Mesendoderm (in vitro differentiated cells): ENCODE data around the gene DPYD.

Source experiments
- DNase-seq: peaks from one replicate; pipeline ENCODE4 v3.0.0; 2013
- H2AK5ac ChIP-seq: 2 replicates; pipeline ENCODE4 v1.6.1; 2013; ENCODE audit warnings: low read length, inconsistent platforms
- H2BK120ac ChIP-seq: 2 replicates; pipeline ENCODE4 v1.6.1; 2013; ENCODE audit warnings: low read depth, mild to moderate bottlenecking, low read length, moderate library complexity, mixed read lengths
- H2BK15ac ChIP-seq: replicated peaks from 2 replicates; pipeline ENCODE4 v1.6.1; 2013; ENCODE audit warnings: low read depth, mild to moderate bottlenecking, moderate library complexity
- H2BK5ac ChIP-seq: 2 replicates; pipeline ENCODE4 v1.6.1; 2013; ENCODE audit warnings: low read length, inconsistent platforms
- H3K18ac ChIP-seq: 2 replicates; pipeline ENCODE4 v1.6.1; 2013; ENCODE audit warnings: mild to moderate bottlenecking, low read length, mixed read lengths
- H3K23ac ChIP-seq: one replicate; pipeline ENCODE4 v1.6.1; 2013; ENCODE audit warnings: low read length
- H3K27ac ChIP-seq: 2 replicates; pipeline ENCODE4 v1.5.1; 2013; ENCODE audit warnings: low read depth, mild to moderate bottlenecking, inconsistent platforms, low read length, moderate library complexity
- H3K27me3 ChIP-seq: 2 replicates; pipeline ENCODE4 v1.6.1; 2013; ENCODE audit warnings: low read length, control low read depth, mild to moderate bottlenecking, inconsistent platforms; ENCODE audit not compliant: insufficient read depth, poor library complexity
- H3K36me3 ChIP-seq: 2 replicates; pipeline ENCODE4 v1.6.1; 2013; ENCODE audit warnings: low read length, inconsistent platforms; ENCODE audit not compliant: control insufficient read depth, insufficient read depth
- H3K4ac ChIP-seq: one replicate; pipeline ENCODE4 v1.6.1; 2013; ENCODE audit warnings: low read depth, mild to moderate bottlenecking, low read length, moderate library complexity
- H3K4me1 ChIP-seq: 2 replicates; pipeline ENCODE4 v1.6.1; 2013; ENCODE audit warnings: low read depth, low read length, inconsistent platforms; ENCODE audit not compliant: control insufficient read depth
- H3K4me2 ChIP-seq: 2 replicates; pipeline ENCODE4 v1.6.1; 2013; ENCODE audit warnings: low read length
- H3K4me3 ChIP-seq: 2 replicates; pipeline ENCODE4 v1.5.1; 2013; ENCODE audit warnings: mild to moderate bottlenecking, low read length
- H3K56ac ChIP-seq: one replicate; pipeline ENCODE4 v1.6.1; 2013; ENCODE audit warnings: low read length
- H3K79me1 ChIP-seq: 2 replicates; pipeline ENCODE4 v1.6.1; 2013; ENCODE audit warnings: low read length, inconsistent platforms
- H3K79me2 ChIP-seq: 2 replicates; pipeline ENCODE4 v1.6.1; 2013; ENCODE audit warnings: mild to moderate bottlenecking, low read length; ENCODE audit not compliant: control insufficient read depth, insufficient read depth
- H3K9ac ChIP-seq: 2 replicates; pipeline ENCODE4 v1.6.1; 2013; ENCODE audit warnings: low read length, inconsistent platforms
- H4K5ac ChIP-seq: one replicate; pipeline ENCODE4 v1.6.1; 2013; ENCODE audit warnings: low read length
- H4K8ac ChIP-seq: one replicate; pipeline ENCODE4 v1.6.1; 2013; ENCODE audit warnings: low read depth, mild to moderate bottlenecking, control low read depth, low read length, moderate library complexity
- WGBS: extraction: QIAGEN DNeasy Blood & Tissue Kit; methylation state at CpG from one replicate; pipeline ENCODE4 v1.1.7; 2013; ENCODE audit warnings: low lambda C conversion rate, missing lambda C conversion rate; ENCODE audit not compliant: insufficient coverage; ENCODE audit errors: extremely low coverage; 5-methylcytosine and 5-hydroxymethylcytosine counted together

Gene DPYD

DNA sequence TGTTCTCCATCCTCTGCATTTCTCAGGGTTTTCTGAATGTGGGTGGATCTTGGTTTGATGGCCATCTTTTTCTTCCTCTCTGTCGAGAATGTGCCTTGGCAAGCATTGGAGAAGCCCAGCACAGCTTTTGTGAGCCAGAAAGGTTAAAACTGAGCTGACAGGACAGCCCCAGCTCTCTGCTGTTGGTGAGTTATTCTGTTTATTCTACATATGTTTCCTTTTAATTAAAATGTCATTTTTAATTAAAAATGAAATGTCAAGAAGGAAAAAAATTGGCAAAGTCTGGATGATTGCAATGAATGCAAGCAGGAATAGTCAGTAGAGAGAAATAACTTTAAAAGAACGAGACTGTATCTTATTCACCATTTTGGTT is 873.4 kb downstream of the DPYD start:
- no peak overlapping the region for H2BK15ac ChIP-seq
- H4K8ac ChIP-seq, result no peak overlapping the region
- H3K4ac ChIP-seq, result no peak overlapping the region
- H3K27ac ChIP-seq, result no peak overlapping the region
- H3K18ac ChIP-seq, result no peak overlapping the region
- H3K9ac ChIP-seq, result no peak overlapping the region
- no peak overlapping the region for H4K5ac ChIP-seq
- H3K4me1 ChIP-seq, result no peaks in the 10 kb centered on the region
- no CpG with 5 or more reads among the region's 2 CpGs for WGBS
- H3K79me1 ChIP-seq, result no peaks in the 10 kb centered on the region
- no peak overlapping the region for H3K23ac ChIP-seq
- no peak overlapping the region for H2AK5ac ChIP-seq
- H3K27me3 ChIP-seq, result no peaks in the 10 kb centered on the region
- H3K4me2 ChIP-seq, result no peak overlapping the region
- no peak overlapping the region for H2BK120ac ChIP-seq
- no peak overlapping the region for H3K56ac ChIP-seq
- no peak for DNase-seq
- H3K36me3 ChIP-seq, result no peaks in the 10 kb centered on the region
- no peak overlapping the region for H3K4me3 ChIP-seq
- H3K79me2 ChIP-seq, result no peaks in the 10 kb centered on the region
- no peak overlapping the region for H2BK5ac ChIP-seq

DNA sequence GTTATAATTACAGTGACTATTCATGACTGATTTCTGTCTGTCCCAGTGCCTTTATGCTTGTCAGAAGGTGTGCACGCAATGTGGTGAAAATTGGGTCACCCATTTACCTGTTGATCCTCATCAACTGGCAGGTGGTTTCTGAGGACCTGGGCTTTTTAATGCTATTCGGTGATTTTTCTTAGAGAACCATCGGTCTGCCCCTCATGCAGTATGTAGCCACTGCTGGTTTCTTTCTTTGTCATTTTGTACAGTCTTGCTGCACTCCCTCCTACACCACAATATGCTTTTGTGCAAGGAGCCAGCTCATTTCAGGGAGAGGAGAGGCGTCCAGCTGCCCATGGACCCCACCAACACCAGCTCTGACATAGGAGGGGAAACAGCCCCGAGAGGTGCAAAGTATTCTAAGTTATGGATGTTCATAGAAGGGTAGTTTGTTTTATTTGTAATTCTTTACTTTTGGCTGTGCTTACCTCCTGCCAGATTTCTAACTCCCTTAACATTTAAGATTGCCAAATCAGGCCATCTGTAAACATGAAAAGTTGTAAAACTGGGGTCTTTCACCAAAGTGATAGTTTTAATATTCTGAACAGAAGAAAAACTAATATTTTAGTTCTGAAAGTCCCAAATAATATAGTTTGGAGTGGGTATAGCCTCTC is 873.9 kb downstream of the DPYD start:
- no CpG with 5 or more reads among the region's 5 CpGs for WGBS
- Histone ChIP-seq H3K18ac (no peak overlapping the region), H3K23ac (no peak overlapping the region), H3K4me1 (no peaks in the 10 kb centered on the region), H4K5ac (no peak overlapping the region), H2BK120ac (no peak overlapping the region), H3K4me2 (no peak overlapping the region), H3K79me2 (no peaks in the 10 kb centered on the region), H2BK15ac (no peak overlapping the region), H3K27ac (no peak overlapping the region), H4K8ac (no peak overlapping the region), H3K27me3 (no peaks in the 10 kb centered on the region), H3K79me1 (no peaks in the 10 kb centered on the region), H3K4ac (no peak overlapping the region), H3K56ac (no peak overlapping the region), H3K36me3 (no peaks in the 10 kb centered on the region), H3K9ac (no peak overlapping the region), H2AK5ac (no peak overlapping the region), H2BK5ac (no peak overlapping the region), H3K4me3 (no peak overlapping the region)
- DNase-seq, result no peak

DNA sequence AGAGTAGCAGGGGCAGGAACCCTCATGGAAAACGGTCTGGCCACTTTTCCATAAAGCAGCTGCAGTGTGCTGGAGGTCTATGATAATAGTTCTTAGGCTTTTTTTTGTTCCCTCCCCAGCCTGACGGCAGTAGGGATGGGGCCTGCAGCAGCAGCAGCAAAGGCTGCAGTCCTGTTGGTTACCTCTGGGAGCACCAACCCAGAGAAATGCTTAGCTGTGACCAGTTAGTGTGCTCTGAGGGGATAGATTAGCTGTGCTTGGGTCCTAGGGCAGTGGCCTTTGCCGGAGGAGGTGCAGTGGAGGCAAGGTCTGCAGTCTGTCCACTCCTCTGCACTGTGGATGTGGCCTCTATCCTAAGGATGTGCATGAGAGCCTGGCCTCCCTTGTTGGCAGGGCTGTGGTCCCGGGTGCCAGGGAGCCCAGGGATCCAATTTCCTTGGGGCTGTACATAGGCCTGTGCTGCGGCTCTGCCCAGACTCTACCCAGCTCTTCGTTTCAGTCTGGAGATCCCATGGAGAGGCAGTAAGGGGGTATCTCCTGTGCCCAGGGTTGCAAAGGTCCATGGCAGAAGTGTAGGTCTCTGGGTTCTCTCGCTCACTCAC is 876.6 kb downstream of the DPYD start:
- H4K8ac ChIP-seq, result no peak overlapping the region
- H3K79me1 ChIP-seq, result no peaks in the 10 kb centered on the region
- H3K9ac ChIP-seq, result no peak overlapping the region
- H3K23ac ChIP-seq, result no peak overlapping the region
- no peak overlapping the region for H2AK5ac ChIP-seq
- no peak overlapping the region for H3K18ac ChIP-seq
- H3K4me1 ChIP-seq, result no peaks in the 10 kb centered on the region
- no peak overlapping the region for H3K27ac ChIP-seq
- H3K79me2 ChIP-seq, result no peaks in the 10 kb centered on the region
- no peak overlapping the region for H2BK5ac ChIP-seq
- H3K56ac ChIP-seq, result no peak overlapping the region
- H3K4me2 ChIP-seq, result no peak overlapping the region
- peak; percentile 18 for DNase-seq
- H3K36me3 ChIP-seq, result no peaks in the 10 kb centered on the region
- no peaks in the 10 kb centered on the region for H3K27me3 ChIP-seq
- no peak overlapping the region for H2BK120ac ChIP-seq
- no peak overlapping the region for H3K4me3 ChIP-seq
- H3K4ac ChIP-seq, result no peak overlapping the region
- no peak overlapping the region for H2BK15ac ChIP-seq
- H4K5ac ChIP-seq, result no peak overlapping the region
- WGBS, result no CpG with 5 or more reads among the region's 7 CpGs

DNA sequence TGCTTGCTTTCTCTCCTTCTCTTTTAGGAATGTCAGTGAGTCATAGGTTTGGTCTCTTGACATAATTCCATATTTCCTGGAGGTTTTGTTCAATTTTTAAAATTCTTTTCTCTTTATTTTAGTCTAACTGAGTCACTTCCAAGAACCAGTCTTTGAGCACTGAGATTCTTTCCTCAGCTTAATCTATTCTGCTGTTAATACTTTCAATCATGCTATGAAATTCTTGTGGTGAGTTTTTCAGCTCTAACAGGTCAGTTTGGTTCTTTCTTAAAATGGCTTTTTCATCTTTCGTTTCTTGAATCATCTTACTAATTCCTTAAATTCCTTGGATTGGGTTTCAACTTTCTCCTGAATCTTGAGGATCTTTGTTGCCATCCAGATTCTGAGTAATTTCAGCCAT is 878.3 kb downstream of the DPYD start:
- Histone ChIP-seq H3K23ac (no peak overlapping the region), H4K5ac (no peak overlapping the region), H3K4me1 (no peaks in the 10 kb centered on the region), H3K18ac (no peak overlapping the region), H3K36me3 (no peaks in the 10 kb centered on the region), H2BK15ac (no peak overlapping the region), H3K27ac (no peak overlapping the region), H2BK5ac (no peak overlapping the region), H3K9ac (no peak overlapping the region), H3K79me1 (no peaks in the 10 kb centered on the region), H2BK120ac (no peak overlapping the region), H2AK5ac (no peak overlapping the region), H3K27me3 (no peaks in the 10 kb centered on the region), H4K8ac (no peak overlapping the region), H3K4ac (no peak overlapping the region), H3K79me2 (no peaks in the 10 kb centered on the region), H3K4me3 (no peak overlapping the region), H3K4me2 (no peak overlapping the region), H3K56ac (no peak overlapping the region)
- no peak for DNase-seq
- no CpG with 5 or more reads among the region's 1 CpG for WGBS

DNA sequence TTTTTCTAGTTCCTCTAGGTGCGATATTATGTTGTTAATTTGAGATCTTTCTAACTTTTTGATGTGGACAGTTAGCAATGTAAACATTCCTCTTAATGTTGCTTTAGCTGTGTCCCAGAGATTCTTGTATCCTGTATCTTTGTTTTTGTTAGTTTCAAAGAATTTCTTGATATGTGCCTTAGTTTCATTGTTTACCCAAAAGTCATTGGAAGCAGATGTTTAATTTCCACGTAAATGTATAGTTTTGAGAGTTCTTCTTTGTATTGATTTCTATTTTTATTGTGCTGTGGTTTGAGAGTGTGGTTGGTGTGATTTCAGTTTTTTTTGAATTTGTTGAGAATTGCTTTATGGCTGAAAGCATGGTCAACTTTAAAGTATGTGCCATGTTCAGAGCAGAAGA is 879.8 kb downstream of the DPYD start:
- H3K23ac ChIP-seq, result no peak overlapping the region
- no peak overlapping the region for H3K9ac ChIP-seq
- H3K4me3 ChIP-seq, result no peak overlapping the region
- H2AK5ac ChIP-seq, result no peak overlapping the region
- no peak overlapping the region for H4K5ac ChIP-seq
- no peaks in the 10 kb centered on the region for H3K79me1 ChIP-seq
- no peak overlapping the region for H3K27ac ChIP-seq
- H2BK5ac ChIP-seq, result no peak overlapping the region
- H3K27me3 ChIP-seq, result no peaks in the 10 kb centered on the region
- no peak overlapping the region for H4K8ac ChIP-seq
- no peak overlapping the region for H2BK15ac ChIP-seq
- H3K4me2 ChIP-seq, result no peak overlapping the region
- DNase-seq, result no peak
- no peak overlapping the region for H2BK120ac ChIP-seq
- no peaks in the 10 kb centered on the region for H3K4me1 ChIP-seq
- no peaks in the 10 kb centered on the region for H3K79me2 ChIP-seq
- H3K18ac ChIP-seq, result no peak overlapping the region
- WGBS, result no CpG with 5 or more reads among the region's 2 CpGs
- H3K4ac ChIP-seq, result no peak overlapping the region
- no peak overlapping the region for H3K56ac ChIP-seq
- no peaks in the 10 kb centered on the region for H3K36me3 ChIP-seq

DNA sequence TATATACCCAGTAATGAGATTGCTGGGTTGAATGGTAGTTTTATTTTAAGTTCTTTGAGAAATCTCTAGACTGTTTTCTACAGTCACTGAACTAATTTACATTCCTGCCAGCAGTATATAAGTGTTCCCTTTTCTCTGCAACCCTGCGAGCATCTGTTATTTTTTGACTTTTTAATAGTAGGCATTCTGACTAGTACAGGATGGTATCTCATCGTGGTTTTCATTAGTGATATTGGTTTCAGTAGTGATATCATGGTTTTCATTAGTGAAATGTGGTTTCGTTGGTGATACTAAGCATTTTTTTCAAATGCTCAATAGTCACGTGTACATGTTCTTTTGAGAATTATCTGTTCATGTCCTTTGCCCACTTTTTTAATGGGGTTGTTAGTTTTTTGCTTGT is 882.4 kb downstream of the DPYD start:
- Histone ChIP-seq H3K36me3 (no peaks in the 10 kb centered on the region), H3K27me3 (no peaks in the 10 kb centered on the region), H3K4me1 (no peaks in the 10 kb centered on the region), H2BK15ac (no peak overlapping the region), H2BK5ac (no peak overlapping the region), H3K79me1 (no peaks in the 10 kb centered on the region), H3K4ac (no peak overlapping the region), H3K4me3 (no peak overlapping the region), H2AK5ac (no peak overlapping the region), H2BK120ac (no peak overlapping the region), H4K8ac (no peak overlapping the region), H3K18ac (no peak overlapping the region), H3K79me2 (no peaks in the 10 kb centered on the region), H3K56ac (no peak overlapping the region), H4K5ac (no peak overlapping the region), H3K4me2 (no peak overlapping the region), H3K9ac (no peak overlapping the region), H3K23ac (no peak overlapping the region), H3K27ac (no peak overlapping the region)
- no peak for DNase-seq
- no CpG with 5 or more reads among the region's 4 CpGs for WGBS
